PFSK-1 (cell line): Measurements from ENCODE around the gene ABCC12.

Source experiments
- POLR2AphosphoS5 ChIP-seq: IDR thresholded peaks from 2 replicates; pipeline ENCODE4 v1.6.1; 2012; ENCODE audit warnings: low read depth, mild to moderate bottlenecking, control low read depth, low read length, moderate library complexity
- TAF1 ChIP-seq: IDR thresholded peaks from 2 replicates; pipeline ENCODE4 v1.6.1; 2012; ENCODE audit warnings: low read length, control low read depth, borderline replicate concordance; ENCODE audit not compliant: insufficient read depth
- TF ChIP-seq, protein P1 (sequence below), 2 experiments: IDR thresholded peaks; 2 replicates each; pipeline versions ENCODE4 v1.6.1 to v1.8.0; 2011 to 2012; ENCODE audit warnings: low read depth in 2 of 2, low read length in 2 of 2, control low read depth in 1 of 2, inconsistent platforms in 1 of 2, mild to moderate bottlenecking in 1 of 2, moderate library complexity in 1 of 2; ENCODE audit not compliant: insufficient read depth in 1 of 2

- TF ChIP-seq TAF1 (no peak), POLR2AphosphoS5 (no peak)
- TF ChIP-seq, protein P1, sequence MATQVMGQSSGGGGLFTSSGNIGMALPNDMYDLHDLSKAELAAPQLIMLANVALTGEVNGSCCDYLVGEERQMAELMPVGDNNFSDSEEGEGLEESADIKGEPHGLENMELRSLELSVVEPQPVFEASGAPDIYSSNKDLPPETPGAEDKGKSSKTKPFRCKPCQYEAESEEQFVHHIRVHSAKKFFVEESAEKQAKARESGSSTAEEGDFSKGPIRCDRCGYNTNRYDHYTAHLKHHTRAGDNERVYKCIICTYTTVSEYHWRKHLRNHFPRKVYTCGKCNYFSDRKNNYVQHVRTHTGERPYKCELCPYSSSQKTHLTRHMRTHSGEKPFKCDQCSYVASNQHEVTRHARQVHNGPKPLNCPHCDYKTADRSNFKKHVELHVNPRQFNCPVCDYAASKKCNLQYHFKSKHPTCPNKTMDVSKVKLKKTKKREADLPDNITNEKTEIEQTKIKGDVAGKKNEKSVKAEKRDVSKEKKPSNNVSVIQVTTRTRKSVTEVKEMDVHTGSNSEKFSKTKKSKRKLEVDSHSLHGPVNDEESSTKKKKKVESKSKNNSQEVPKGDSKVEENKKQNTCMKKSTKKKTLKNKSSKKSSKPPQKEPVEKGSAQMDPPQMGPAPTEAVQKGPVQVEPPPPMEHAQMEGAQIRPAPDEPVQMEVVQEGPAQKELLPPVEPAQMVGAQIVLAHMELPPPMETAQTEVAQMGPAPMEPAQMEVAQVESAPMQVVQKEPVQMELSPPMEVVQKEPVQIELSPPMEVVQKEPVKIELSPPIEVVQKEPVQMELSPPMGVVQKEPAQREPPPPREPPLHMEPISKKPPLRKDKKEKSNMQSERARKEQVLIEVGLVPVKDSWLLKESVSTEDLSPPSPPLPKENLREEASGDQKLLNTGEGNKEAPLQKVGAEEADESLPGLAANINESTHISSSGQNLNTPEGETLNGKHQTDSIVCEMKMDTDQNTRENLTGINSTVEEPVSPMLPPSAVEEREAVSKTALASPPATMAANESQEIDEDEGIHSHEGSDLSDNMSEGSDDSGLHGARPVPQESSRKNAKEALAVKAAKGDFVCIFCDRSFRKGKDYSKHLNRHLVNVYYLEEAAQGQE (IDR thresholded peaks at IDR 0.05; ENCODE audit: insufficient read depth in 1 of 2, low read depth in 2 of 2, low read length in 2 of 2): no peak
These were observed 41.5 kb upstream of the ABCC12 start for GRCh38 chr16:48197294-48197693.
